Measurements from ENCODE around the gene GXYLT2.

DNA sequence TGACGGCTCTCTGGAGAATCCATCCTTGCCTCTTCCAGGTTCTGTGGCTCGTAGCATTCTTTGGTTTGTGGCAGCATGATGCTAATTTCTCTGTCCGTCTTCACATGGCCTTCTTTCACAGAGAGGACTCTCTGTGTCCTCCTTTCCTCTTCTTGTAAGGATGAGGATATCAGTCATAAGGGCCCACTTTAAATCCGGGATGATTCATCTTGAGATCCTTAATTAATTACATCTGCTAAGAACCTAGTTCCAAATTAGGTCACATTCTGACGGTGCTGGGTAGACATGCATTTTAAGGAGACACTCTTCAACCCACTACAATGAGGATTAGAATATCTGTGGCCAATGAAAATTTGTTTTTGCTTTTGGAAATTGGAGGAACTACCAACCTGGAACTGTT is 15.7 kb upstream of the GXYLT2 start:
- TF ChIP-seq CTCF (IDR thresholded peaks at IDR 0.05; ENCODE audit: low read depth, low read length) (no peak), EZH2phosphoT487 (IDR thresholded peaks at IDR 0.05; ENCODE audit: low read depth) (no peak)

Measured in OCI-LY3 (cell line).